C4-2B (cell line): ENCODE results near the gene ARHGAP26.
"Not testable (repeated sequence)": the region's sequence is repeated elsewhere in the genome, so short reads cannot be mapped to it uniquely, and the experiment has no call there.

Source experiments
- H3K27ac ChIP-seq: fragments of 450-650 bp; 2 replicates; pipeline ENCODE4 v1.5.1; 2017
- ZFX ChIP-seq: fragments of 450-650 bp; IDR thresholded peaks from 2 replicates; pipeline ENCODE4 v1.6.1; 2017
- TF ChIP-seq, protein P1 (sequence below): fragments of 450-650 bp; conservative IDR thresholded peaks from 2 replicates; pipeline ENCODE4 v1.5.1; 2017; ENCODE audit warnings: mild to moderate bottlenecking

ARHGAP26 gene

GRCh38 chr5:143085319-143085917 is 315.2 kb downstream of the ARHGAP26 start:
- H3K27ac ChIP-seq: no peak overlapping the region
- no peak for TF ChIP-seq ZFX
- TF ChIP-seq, protein P1, sequence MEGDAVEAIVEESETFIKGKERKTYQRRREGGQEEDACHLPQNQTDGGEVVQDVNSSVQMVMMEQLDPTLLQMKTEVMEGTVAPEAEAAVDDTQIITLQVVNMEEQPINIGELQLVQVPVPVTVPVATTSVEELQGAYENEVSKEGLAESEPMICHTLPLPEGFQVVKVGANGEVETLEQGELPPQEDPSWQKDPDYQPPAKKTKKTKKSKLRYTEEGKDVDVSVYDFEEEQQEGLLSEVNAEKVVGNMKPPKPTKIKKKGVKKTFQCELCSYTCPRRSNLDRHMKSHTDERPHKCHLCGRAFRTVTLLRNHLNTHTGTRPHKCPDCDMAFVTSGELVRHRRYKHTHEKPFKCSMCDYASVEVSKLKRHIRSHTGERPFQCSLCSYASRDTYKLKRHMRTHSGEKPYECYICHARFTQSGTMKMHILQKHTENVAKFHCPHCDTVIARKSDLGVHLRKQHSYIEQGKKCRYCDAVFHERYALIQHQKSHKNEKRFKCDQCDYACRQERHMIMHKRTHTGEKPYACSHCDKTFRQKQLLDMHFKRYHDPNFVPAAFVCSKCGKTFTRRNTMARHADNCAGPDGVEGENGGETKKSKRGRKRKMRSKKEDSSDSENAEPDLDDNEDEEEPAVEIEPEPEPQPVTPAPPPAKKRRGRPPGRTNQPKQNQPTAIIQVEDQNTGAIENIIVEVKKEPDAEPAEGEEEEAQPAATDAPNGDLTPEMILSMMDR: no peak

- H3K27ac ChIP-seq: no peak overlapping the region
- no peak for TF ChIP-seq ZFX
- TF ChIP-seq, protein P1: no peak
These were observed 316.4 kb downstream of the ARHGAP26 start for GRCh38 chr5:143086546-143086907.

DNA sequence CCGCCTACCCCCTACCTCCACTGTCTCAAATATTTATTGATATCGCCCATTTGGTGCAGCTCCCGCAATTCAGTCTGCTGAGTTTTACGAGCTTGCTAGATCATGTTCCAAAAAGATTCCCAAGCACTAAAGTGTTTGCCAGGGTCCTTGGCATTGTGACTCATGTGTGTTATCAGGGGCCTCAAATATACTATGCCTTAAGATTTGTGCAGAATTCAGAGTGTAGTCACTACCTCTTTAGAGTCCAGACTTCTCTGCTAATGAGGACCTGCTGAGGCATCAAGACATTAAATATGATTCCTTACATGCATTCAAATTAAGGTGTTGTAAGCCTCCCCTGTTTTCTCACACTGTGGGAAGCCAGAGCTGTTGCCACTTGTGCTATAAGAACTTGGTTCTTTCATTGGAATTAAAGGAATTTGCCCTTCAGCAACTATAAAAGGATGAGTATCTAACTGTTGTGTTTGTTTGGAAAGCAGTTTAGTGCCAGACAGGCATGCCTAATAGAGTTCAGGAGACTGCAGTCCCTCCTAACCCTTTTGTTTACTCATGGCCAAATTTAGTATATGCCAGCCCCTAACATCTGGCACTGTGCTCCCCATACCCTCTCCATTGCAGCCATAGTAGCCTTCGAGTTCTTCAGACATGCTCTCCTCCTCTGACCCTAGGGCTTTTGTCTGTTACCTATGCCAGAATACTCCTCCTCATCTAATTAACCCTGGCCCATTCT is 316.9 kb downstream of the ARHGAP26 start:
- H3K27ac ChIP-seq: no peak overlapping the region
- TF ChIP-seq, protein P1: no peak
- no peak for TF ChIP-seq ZFX

- not testable (repeated sequence) for H3K27ac ChIP-seq
These were observed 318.5 kb downstream of the ARHGAP26 start for GRCh38 chr5:143088702-143089101.

DNA sequence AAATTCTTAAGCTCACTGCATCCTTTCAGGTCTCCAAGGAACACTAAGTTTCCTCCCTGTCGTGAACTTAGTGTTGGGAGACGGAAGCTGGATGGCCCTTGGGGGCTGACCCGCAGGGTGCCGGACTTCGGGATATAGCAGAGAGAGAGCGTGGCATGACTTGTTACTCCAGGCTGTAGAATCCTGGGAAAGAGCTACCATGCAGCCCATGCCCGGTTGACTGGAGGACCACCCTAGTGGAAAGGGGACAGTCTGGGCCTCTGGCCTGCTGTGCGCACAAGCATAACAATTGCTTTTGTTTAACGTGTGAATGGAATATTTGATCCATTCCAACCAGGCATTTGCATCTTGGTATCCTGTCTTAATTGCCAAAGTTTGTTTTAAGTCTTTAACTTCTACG is 319.9 kb downstream of the ARHGAP26 start:
- H3K27ac ChIP-seq: not testable (repeated sequence)

GRCh38 chr5:143092711-143093451 is 322.7 kb downstream of the ARHGAP26 start:
- not testable (repeated sequence) for H3K27ac ChIP-seq

- TF ChIP-seq ZFX: no peak
- TF ChIP-seq, protein P1: no peak
- no peak overlapping the region for H3K27ac ChIP-seq
These were observed 323.4 kb downstream of the ARHGAP26 start for GRCh38 chr5:143093452-143094086.

- H3K27ac ChIP-seq: no peak overlapping the region
- TF ChIP-seq, protein P1: no peak
- no peak for TF ChIP-seq ZFX
These were observed 323.9 kb downstream of the ARHGAP26 start for GRCh38 chr5:143094087-143094521.

GRCh38 chr5:143094608-143095007 is 324.4 kb downstream of the ARHGAP26 start:
- not testable (repeated sequence) for H3K27ac ChIP-seq
